B cell (primary cell): Measurements from ENCODE around the gene USP49. TPM values are rescaled to one million over a fixed set of nuclear protein-coding genes. Genes with fewer than 3 reads are reported as not detected.

ENCODE experiments used
- ATAC-seq: fragments of 200-7000 bp; cut with Tn5 transposase; one replicate; pipeline ENCODE4 v1.10.0; 2021; ENCODE audit warnings: low read depth, mild to moderate bottlenecking, moderate number of reproducible peaks, moderate library complexity
- CTCF ChIA-PET: fragments of 350-600 bp; sonication (Branson Sonifier 250); formaldehyde crosslinking; loops from one replicate; lab custom pipeline; 2021; ENCODE audit warnings: antibody characterized with exemption, inconsistent platforms; lab: Charles Lee
- POLR2A ChIA-PET: fragments of 350-600 bp; sonication (Branson Sonifier 250); formaldehyde crosslinking; loops from one replicate; lab custom pipeline; 2021; ENCODE audit warnings: antibody characterized with exemption; lab: Charles Lee
- DNase-seq: peaks from one replicate; pipeline ENCODE4 v3.0.0; 2013
- H2AFZ ChIP-seq: 2 replicates; pipeline ENCODE4 v1.6.1; 2012; ENCODE audit warnings: mild to moderate bottlenecking, low read depth, low read length; ENCODE audit not compliant: insufficient read depth, poor library complexity, severe bottlenecking
- H3K27ac ChIP-seq, 2 donors: 1 replicate in 1 of 2; 2 replicates in 1 of 2; pipeline ENCODE4 v1.5.1; 2012 to 2013; ENCODE audit warnings: low read length in 2 of 2, mild to moderate bottlenecking in 2 of 2, moderate library complexity in 1 of 2
- H3K27me3 ChIP-seq, 4 experiments: fragments of 200-600 bp in 1 of 4; sonication (generic) in 1 of 4; replicated peaks in 1 of 4; 1 replicate in 2 of 4; 2 replicates in 2 of 4; pipeline versions ENCODE4 v1.6.1 to v1.7.0; 2013 to 2016; ENCODE audit warnings: low read length in 3 of 4, mild to moderate bottlenecking in 2 of 4, mixed read lengths in 1 of 4, moderate library complexity in 1 of 4; ENCODE audit not compliant: insufficient read depth in 4 of 4, control insufficient read depth in 3 of 4; ENCODE audit errors: control extremely low read depth in 1 of 4
- H3K36me3 ChIP-seq, 2 experiments: replicated peaks in 1 of 2; 1 replicate in 1 of 2; 2 replicates in 1 of 2; pipeline versions ENCODE4 v1.6.1 to v1.7.1; 2013; ENCODE audit warnings: low read length in 1 of 2; ENCODE audit not compliant: insufficient read depth in 2 of 2, control insufficient read depth in 1 of 2; ENCODE audit errors: control extremely low read depth in 1 of 2, extremely low read depth in 1 of 2
- H3K4me1 ChIP-seq, 2 donors: fragments of 200-600 bp in 1 of 2; sonication (generic) in 1 of 2; 1 replicate in 1 of 2; 2 replicates in 1 of 2; pipeline versions ENCODE4 v1.5.1 to v1.6.1; 2013 to 2017; ENCODE audit warnings: low read length in 2 of 2; ENCODE audit not compliant: control insufficient read depth in 2 of 2, insufficient read depth in 2 of 2
- H3K4me2 ChIP-seq: replicated peaks from 2 replicates; pipeline ENCODE3; 2012; ENCODE audit warnings: mild to moderate bottlenecking, low read depth, low read length; ENCODE audit not compliant: poor library complexity, severe bottlenecking
- H3K4me3 ChIP-seq, 5 experiments: fragments of 200-600 bp in 1 of 5; sonication (generic) in 1 of 5; 1 replicate in 3 of 5; 2 replicates in 2 of 5; pipeline versions ENCODE4 v1.5.1 to v1.7.0; 2011 to 2016; ENCODE audit warnings: low read length in 4 of 5, mild to moderate bottlenecking in 4 of 5, low read depth in 2 of 5, control low read depth in 1 of 5, moderate library complexity in 1 of 5; ENCODE audit not compliant: insufficient read depth in 1 of 5; ENCODE audit errors: control extremely low read depth in 1 of 5, extremely low read depth in 1 of 5
- H3K79me2 ChIP-seq: fragments of 200-600 bp; sonication (generic); one replicate; pipeline ENCODE4 v1.6.0; 2016; ENCODE audit warnings: low read length; ENCODE audit not compliant: control insufficient read depth, insufficient read depth
- H3K9ac ChIP-seq: fragments of 200-600 bp; sonication (generic); 2 replicates; pipeline ENCODE4 v1.6.1; 2017; ENCODE audit warnings: mild to moderate bottlenecking, low read length, moderate library complexity
- H3K9me3 ChIP-seq, 3 donors: one replicate each; pipeline versions ENCODE4 v1.6.1 to v1.7.1; 2013; ENCODE audit warnings: low read length in 2 of 3; ENCODE audit not compliant: control insufficient read depth in 2 of 3, insufficient read depth in 1 of 3; ENCODE audit errors: control extremely low read depth in 1 of 3
- H4K20me1 ChIP-seq: 2 replicates; pipeline ENCODE4 v1.6.0; 2012; ENCODE audit warnings: mild to moderate bottlenecking, low read length; ENCODE audit not compliant: insufficient read depth, control insufficient read depth, poor library complexity, severe bottlenecking
- H3K27ac Mint-ChIP-seq: one replicate; pipeline ENCODE4 v1.8.0; 2021; ENCODE audit warnings: mixed read lengths
- H3K27me3 Mint-ChIP-seq: one replicate; pipeline ENCODE4 v1.8.0; 2021; ENCODE audit warnings: mixed read lengths
- H3K4me1 Mint-ChIP-seq: one replicate; pipeline ENCODE4 v1.8.0; 2021; ENCODE audit warnings: mixed read lengths
- H3K4me3 Mint-ChIP-seq: one replicate; pipeline ENCODE4 v1.8.0; 2021; ENCODE audit warnings: mixed read lengths
- H3K9me3 Mint-ChIP-seq: one replicate; pipeline ENCODE4 v1.8.0; 2022; ENCODE audit warnings: mixed read lengths; ENCODE audit not compliant: insufficient read depth
- CTCF ChIP-seq: fragments of 200-600 bp; IDR thresholded peaks from one replicate; pipeline ENCODE4 v1.8.0; 2022; ENCODE audit warnings: antibody characterized with exemption, mild to moderate bottlenecking
- EZH2 ChIP-seq: IDR thresholded peaks from 2 replicates; pipeline ENCODE4 v1.6.1; 2012; ENCODE audit warnings: borderline replicate concordance, low read depth, mild to moderate bottlenecking, moderate library complexity, low read length; ENCODE audit not compliant: insufficient read depth, poor library complexity, severe bottlenecking
- WGBS: methylation state at CpG from one replicate; pipeline ENCODE4 v1.1.5; 2013; ENCODE audit warnings: missing lambda C conversion rate; ENCODE audit not compliant: insufficient coverage; 5-methylcytosine and 5-hydroxymethylcytosine counted together
- intact Hi-C: fragments of 100-400 bp; cut with micrococcal nuclease; formaldehyde crosslinking; loops from one replicate; pipeline ENCODE4 v1.10.0; 2022
- polyA plus RNA-seq: library from polyadenylated mRNA; depleted of rRNA; stranded (reverse); fragments of >200 nt; gene quantifications from 2 replicates; pipeline ENCODE4 v1.2.3, GENCODE V29; 2012
- total RNA-seq, 2 donors: library from RNA; stranded (reverse); fragments of 120-200 nt in 1 of 2; gene quantifications; 1 replicate in 1 of 2; 2 replicates in 1 of 2; pipeline versions ENCODE4 v1.2.3 to v1.2.4, GENCODE V29; 2013 to 2022

Gene USP49
- total and polyA plus RNA-seq, 2 donors (not counting 1 experiment from before 2014, with no cell fraction given): 2.6 to 9.9 TPM

GRCh38 chr6:41814629-41815028, 80.5 kb downstream of the USP49 start:
- ChIA-PET POLR2A (no interaction called here), CTCF (interaction anchor here (1.5 kb wide), 1 partner anchor 28 kb away, joined by 3 read pairs; the partner anchor contains the start of gene TOMM6)
- Mint-ChIP-seq H3K4me1 (no peaks in the 10 kb centered on the region), H3K27me3 (no peaks in the 10 kb centered on the region), H3K9me3 (no peaks in the 10 kb centered on the region), H3K27ac (no peak overlapping the region), H3K4me3 (no peak overlapping the region)
- intact Hi-C loops: no loop called here
- H3K4me3 ChIP-seq: no peak overlapping the region
- H4K20me1 ChIP-seq: no peaks in the 10 kb centered on the region
- no peaks in the 10 kb centered on the region for H3K36me3 ChIP-seq
- ATAC-seq (no peak), DNase-seq (no peak)
- no peak overlapping the region for H3K4me2 ChIP-seq
- no peaks in the 10 kb centered on the region for H3K79me2 ChIP-seq
- no peak overlapping the region for H3K27ac ChIP-seq
- H2AFZ ChIP-seq: no peak overlapping the region
- H3K9me3 ChIP-seq: no peaks in the 10 kb centered on the region
- no peaks in the 10 kb centered on the region for H3K27me3 ChIP-seq
- no peak for TF ChIP-seq EZH2
- TF ChIP-seq CTCF: no peak
- WGBS: 100% methylated on average over 2 of the region's 4 CpGs
- no peak overlapping the region for H3K9ac ChIP-seq
- no peaks in the 10 kb centered on the region for H3K4me1 ChIP-seq

GRCh38 chr6:41813956-41814355, 81.2 kb downstream of the USP49 start:
- Histone ChIP-seq H3K4me2 (no peak overlapping the region), H3K79me2 (no peaks in the 10 kb centered on the region), H3K27ac (no peak overlapping the region), H4K20me1 (no peaks in the 10 kb centered on the region), H3K4me1 (no peaks in the 10 kb centered on the region), H3K27me3 (no peaks in the 10 kb centered on the region), H3K4me3 (no peak overlapping the region), H3K36me3 (no peaks in the 10 kb centered on the region), H2AFZ (no peak overlapping the region), H3K9ac (no peak overlapping the region), H3K9me3 (no peaks in the 10 kb centered on the region)
- POLR2A ChIA-PET: no interaction called here
- no peak for ATAC-seq
- no peak for DNase-seq
- intact Hi-C loops: no loop called here
- Mint-ChIP-seq H3K27me3 (no peaks in the 10 kb centered on the region), H3K4me3 (no peak overlapping the region), H3K9me3 (no peaks in the 10 kb centered on the region), H3K27ac (no peak overlapping the region), H3K4me1 (no peaks in the 10 kb centered on the region)
- WGBS: no CpG with 5 or more reads among the region's 2 CpGs
- TF ChIP-seq CTCF: no peak
- no peak for TF ChIP-seq EZH2
- CTCF ChIA-PET: interaction anchor here (1.5 kb wide), 1 partner anchor 27 kb away, joined by 3 read pairs; the partner anchor contains the start of gene TOMM6
